Thoracic aorta (tissue), 2 donors: Measurements from ENCODE around the gene PRR15L. TPM values are rescaled to one million over a fixed set of nuclear protein-coding genes. Genes with fewer than 3 reads are reported as not detected.

Source experiments
- ATAC-seq: fragments of 150-250 bp; one replicate; pipeline ENCODE4 v1.8.0; 2017; ENCODE audit warnings: low read depth; ENCODE audit not compliant: insufficient number of reproducible peaks, low FRiP score
- DNase-seq: peaks from one replicate; pipeline ENCODE4 v3.0.0-alpha.2; 2020; ENCODE audit warnings: low spot score
- H3K27ac ChIP-seq, 2 donors: fragments of 200-600 bp; sonication (generic); 1 replicate in 1 of 2; 2 replicates in 1 of 2; pipeline ENCODE4 v1.5.1; 2016; ENCODE audit warnings: mild to moderate bottlenecking in 2 of 2, moderate library complexity in 2 of 2
- H3K27me3 ChIP-seq: fragments of 200-600 bp; sonication (generic); replicated peaks from 2 replicates; pipeline ENCODE4 v1.6.0; 2016; ENCODE audit warnings: mild to moderate bottlenecking; ENCODE audit not compliant: insufficient read depth
- H3K36me3 ChIP-seq: fragments of 200-600 bp; sonication (generic); one replicate; pipeline ENCODE4 v1.5.1; 2016
- H3K4me1 ChIP-seq, 2 donors: fragments of 200-600 bp; sonication (generic); 1 replicate in 1 of 2; 2 replicates in 1 of 2; pipeline versions ENCODE4 v1.5.1 to v1.6.0; 2016; ENCODE audit warnings: low read depth in 2 of 2, mild to moderate bottlenecking in 1 of 2; ENCODE audit not compliant: control insufficient read depth in 1 of 2
- H3K4me3 ChIP-seq: fragments of 200-600 bp; sonication (generic); 2 replicates; pipeline ENCODE4 v1.5.1; 2016; ENCODE audit warnings: mild to moderate bottlenecking
- H3K9me3 ChIP-seq: fragments of 200-600 bp; sonication (generic); 2 replicates; pipeline ENCODE4 v1.5.1; 2016
- total RNA-seq, 2 donors: library from RNA; depleted of rRNA; stranded (reverse); fragments of >200 nt; gene quantifications; one replicate each; pipeline versions ENCODE4 v1.1.0 to v1.2.3, GENCODE V29; 2016
- TF ChIP-seq, protein P1 (sequence below): fragments of 200-600 bp; sonication (generic); IDR thresholded peaks from one replicate; pipeline ENCODE4 v1.5.1; 2019; ENCODE audit warnings: antibody characterized with exemption

PRR15L gene
- total RNA-seq, 2 donors from 2014 or later: 1.4 TPM; not detected in 1

- no peak overlapping the region for H3K4me3 ChIP-seq
- TF ChIP-seq, protein P1, sequence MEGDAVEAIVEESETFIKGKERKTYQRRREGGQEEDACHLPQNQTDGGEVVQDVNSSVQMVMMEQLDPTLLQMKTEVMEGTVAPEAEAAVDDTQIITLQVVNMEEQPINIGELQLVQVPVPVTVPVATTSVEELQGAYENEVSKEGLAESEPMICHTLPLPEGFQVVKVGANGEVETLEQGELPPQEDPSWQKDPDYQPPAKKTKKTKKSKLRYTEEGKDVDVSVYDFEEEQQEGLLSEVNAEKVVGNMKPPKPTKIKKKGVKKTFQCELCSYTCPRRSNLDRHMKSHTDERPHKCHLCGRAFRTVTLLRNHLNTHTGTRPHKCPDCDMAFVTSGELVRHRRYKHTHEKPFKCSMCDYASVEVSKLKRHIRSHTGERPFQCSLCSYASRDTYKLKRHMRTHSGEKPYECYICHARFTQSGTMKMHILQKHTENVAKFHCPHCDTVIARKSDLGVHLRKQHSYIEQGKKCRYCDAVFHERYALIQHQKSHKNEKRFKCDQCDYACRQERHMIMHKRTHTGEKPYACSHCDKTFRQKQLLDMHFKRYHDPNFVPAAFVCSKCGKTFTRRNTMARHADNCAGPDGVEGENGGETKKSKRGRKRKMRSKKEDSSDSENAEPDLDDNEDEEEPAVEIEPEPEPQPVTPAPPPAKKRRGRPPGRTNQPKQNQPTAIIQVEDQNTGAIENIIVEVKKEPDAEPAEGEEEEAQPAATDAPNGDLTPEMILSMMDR: no peak
- peaks cover 6 to 13% of the 10 kb centered on the region in 2 donors for H3K4me1 ChIP-seq
- no peaks in the 10 kb centered on the region for H3K9me3 ChIP-seq
- ATAC-seq (no peak), DNase-seq (no peak)
- no peak overlapping the region for H3K27ac ChIP-seq
- no peaks in the 10 kb centered on the region for H3K27me3 ChIP-seq
- H3K36me3 ChIP-seq: peaks cover 35% of the 10 kb centered on the region
These were observed 15.9 kb upstream of the PRR15L start for GRCh38 chr17:47973541-47973940.

GRCh38 chr17:47970725-47971499 is 13.2 kb upstream of the PRR15L start, which contains the start of gene CDK5RAP3:
CDK5RAP3 (plus strand) TSS chr17:47971113; CDS start chr17:47971147, 34 bp downstream.
- peaks cover 6 to 13% of the 10 kb centered on the region in 2 donors for H3K4me1 ChIP-seq
- peak; percentile 100 for DNase-seq
- TF ChIP-seq, protein P1: peak; percentile 87

GRCh38 chr17:47969930-47970724 is 12.4 kb upstream of the PRR15L start:
- TF ChIP-seq, protein P1: no peak
- Histone ChIP-seq H3K4me3 (peak overlapping the region; percentile 93), H3K4me1 (peaks cover 6 to 13% of the 10 kb centered on the region in 2 donors), H3K27me3 (no peaks in the 10 kb centered on the region), H3K27ac (no peak overlapping the region), H3K9me3 (no peaks in the 10 kb centered on the region), H3K36me3 (peaks cover 14% of the 10 kb centered on the region)
- ATAC-seq: peak; percentile 25
- DNase-seq: no peak

More at GRCh38 chr17:47970725-47971499, 13.2 kb upstream of the PRR15L start, which contains the start of gene CDK5RAP3:
- no peaks in the 10 kb centered on the region for H3K27me3 ChIP-seq
- peak within 1 kb of the TSS; percentile 93 for H3K4me3 ChIP-seq
- no peaks in the 10 kb centered on the region for H3K9me3 ChIP-seq
- peak within 1 kb of the TSS; percentile 62 to 79 for H3K27ac ChIP-seq
- ATAC-seq: peak; percentile 97
- peaks cover 22% of the 10 kb centered on the region for H3K36me3 ChIP-seq

- TF ChIP-seq, protein P1: no peak
- Histone ChIP-seq H3K4me3 (no peak overlapping the region), H3K4me1 (peaks cover 6 to 13% of the 10 kb centered on the region in 2 donors), H3K27ac (no peak overlapping the region), H3K9me3 (no peaks in the 10 kb centered on the region), H3K27me3 (no peaks in the 10 kb centered on the region), H3K36me3 (peaks cover 4% of the 10 kb centered on the region)
- ATAC-seq (no peak), DNase-seq (no peak)
These were observed 11.2 kb upstream of the PRR15L start for GRCh38 chr17:47968836-47969235.
